K562 (cell line): Measurements from ENCODE around the gene RPL39. TPM values are rescaled to one million over a fixed set of nuclear protein-coding genes. Genes with fewer than 3 reads are reported as not detected.

Source experiments
- ATF7 ChIP-seq: fragments of 450-650 bp; IDR thresholded peaks from 2 replicates; pipeline ENCODE4 v1.7.1; 2014; ENCODE audit warnings: mild to moderate bottlenecking, moderate library complexity
- CBX1 ChIP-seq: sonication (generic); IDR thresholded peaks from 2 replicates; pipeline ENCODE4 v1.6.1; 2016; ENCODE audit warnings: antibody characterized with exemption, low read depth, mild to moderate bottlenecking
- CTCFL ChIP-seq: IDR thresholded peaks from 2 replicates; pipeline ENCODE4 v1.6.1; 2011; ENCODE audit warnings: borderline replicate concordance, low read depth, mild to moderate bottlenecking, moderate library complexity, low read length; ENCODE audit not compliant: insufficient read depth, poor library complexity, severe bottlenecking
- EP400 ChIP-seq: fragments of 450-650 bp; IDR thresholded peaks from 2 replicates; pipeline ENCODE4 v1.6.1; 2017; ENCODE audit warnings: antibody characterized with exemption, mild to moderate bottlenecking, moderate library complexity
- ETV6 ChIP-seq, 3 experiments: fragments of 150-350 bp in 1 of 3; sonication (generic) in 1 of 3; formaldehyde crosslinking in 1 of 3; IDR thresholded peaks; 2 replicates each; pipeline versions ENCODE4 v1.6.1 to v1.8.0; 2014 to 2022; ENCODE audit warnings: borderline replicate concordance in 2 of 3, low read depth in 2 of 3, antibody characterized with exemption in 1 of 3, low read length in 1 of 3, mild to moderate bottlenecking in 1 of 3, missing genetic modification reagents in 1 of 3
- HDAC8 ChIP-seq: fragments of 450-650 bp; IDR thresholded peaks from 2 replicates; pipeline ENCODE4 v1.6.1; 2016; ENCODE audit warnings: mild to moderate bottlenecking, missing genetic modification characterization, moderate library complexity, missing compliant biosample characterization
- NCOA2 ChIP-seq, 2 experiments: fragments of 450-650 bp; IDR thresholded peaks; 2 replicates each; pipeline ENCODE4 v1.6.1; 2018; ENCODE audit warnings: mild to moderate bottlenecking in 2 of 2, moderate library complexity in 1 of 2; ENCODE audit not compliant: partially characterized antibody in 2 of 2
- PTRF ChIP-seq: fragments of 450-650 bp; IDR thresholded peaks from 2 replicates; pipeline ENCODE4 v1.6.1; 2016; ENCODE audit warnings: mild to moderate bottlenecking, missing genetic modification characterization, missing compliant biosample characterization
- RBM22 ChIP-seq: fragments of 200-400 bp; formaldehyde crosslinking; IDR thresholded peaks from 2 replicates; pipeline ENCODE4 v1.6.1; 2018; ENCODE audit warnings: low read length, low read depth; ENCODE audit not compliant: poor library complexity, severe bottlenecking
- RCOR1 ChIP-seq, 2 experiments: IDR thresholded peaks; 2 replicates each; pipeline ENCODE4 v1.6.1; 2012; ENCODE audit warnings: low read depth in 2 of 2, low read length in 2 of 2, borderline replicate concordance in 1 of 2, improper control_type of control experiment in 1 of 2
- RFX7 ChIP-seq: fragments of 250-450 bp; sonication (Bioruptor Pico); IDR thresholded peaks from 2 replicates; pipeline ENCODE4 v1.5.1; 2021; ENCODE audit warnings: mild to moderate bottlenecking
- SIN3A ChIP-seq, 2 experiments: fragments of 150-350 bp in 1 of 2; IDR thresholded peaks; 2 replicates each; pipeline ENCODE4 v1.6.1; 2011 to 2016; ENCODE audit warnings: borderline replicate concordance in 2 of 2, low read depth in 2 of 2, low read length in 2 of 2, mild to moderate bottlenecking in 2 of 2, moderate library complexity in 2 of 2; ENCODE audit not compliant: control insufficient read depth in 1 of 2
- SLC30A9 ChIP-seq: fragments of 250-450 bp; sonication (Bioruptor Pico); IDR thresholded peaks from 2 replicates; pipeline ENCODE4 v1.8.0; 2022; ENCODE audit warnings: mild to moderate bottlenecking, moderate library complexity
- SRSF7 ChIP-seq: fragments of 200-400 bp; formaldehyde crosslinking; optimal IDR thresholded peaks from 2 replicates; pipeline ENCODE3; 2017; ENCODE audit warnings: mild to moderate bottlenecking, low read depth, low read length
- TAF9B ChIP-seq: fragments of 450-650 bp; IDR thresholded peaks from 2 replicates; pipeline ENCODE4 v1.6.1; 2018; ENCODE audit warnings: mild to moderate bottlenecking; ENCODE audit not compliant: partially characterized antibody
- TGIF2 ChIP-seq: sonication (generic); formaldehyde crosslinking; IDR thresholded peaks from 2 replicates; pipeline ENCODE4 v1.8.1; 2022; ENCODE audit warnings: mild to moderate bottlenecking, missing genetic modification reagents, moderate library complexity
- U2AF1 ChIP-seq: fragments of 200-400 bp; formaldehyde crosslinking; optimal IDR thresholded peaks from 2 replicates; pipeline ENCODE3; 2017; ENCODE audit warnings: mild to moderate bottlenecking, low read depth, low read length, moderate library complexity
- ZBTB11 ChIP-seq, 3 experiments: fragments of 200-800 bp in 1 of 3; fragments of 250-450 bp in 1 of 3; fragments of 450-650 bp in 1 of 3; sonication (Bioruptor Pico) in 1 of 3; sonication (Bioruptor generic) in 1 of 3; formaldehyde crosslinking in 1 of 3; IDR thresholded peaks; 2 replicates each; pipeline versions ENCODE4 v1.6.1 to v1.8.0; 2016 to 2022; ENCODE audit warnings: mild to moderate bottlenecking in 2 of 3, missing genetic modification characterization in 2 of 3, missing compliant biosample characterization in 1 of 3, moderate library complexity in 1 of 3
- ZKSCAN3 ChIP-seq: fragments of 250-450 bp; sonication (Bioruptor Pico); IDR thresholded peaks from 2 replicates; pipeline ENCODE4 v1.4.0; 2020
- ZNF146 ChIP-seq: IDR thresholded peaks from one replicate; pipeline ENCODE4 v1.6.1; 2018; ENCODE audit warnings: missing compliant biosample characterization; ENCODE audit not compliant: unreplicated experiment
- polyA plus RNA-seq, 8 experiments: library from polyadenylated mRNA; depleted of rRNA in 4 of 8; stranded (reverse) in 5 of 8; unstranded in 3 of 8; fragments of >200 nt; fragmentation: Nextera tagmentation in 2 of 8; fragmentation: Illumina TruSeq in 1 of 8; extraction: Ambion mirVana in 2 of 8; extraction: Trizol in 1 of 8; gene quantifications; 2 replicates each; pipeline versions ENCODE4 v1.2.1 to v1.2.3, GENCODE V29; 2011 to 2014; ENCODE audit warnings: inconsistent platforms in 1 of 8, missing spikeins in 1 of 8
- total RNA-seq, 7 experiments: library from RNA; depleted of rRNA in 6 of 7; stranded (reverse); fragments of >200 nt in 6 of 7; fragmentation: Illumina TruSeq in 2 of 7; extraction: Trizol in 2 of 7; gene quantifications; 2 replicates each; pipeline versions ENCODE4 v1.2.1 to v1.2.3, GENCODE V29; 2011 to 2021; ENCODE audit warnings: low replicate concordance in 1 of 7

The RPL39 gene
- total and polyA plus RNA-seq, 9 of the 15 experiments (the other 6 are each of a cell fraction or from before 2014, with no cell fraction given) = 1,382 to 5,043 (median 3,226) TPM

GRCh38 chrX:119809185-119809666, 17.8 kb upstream of the RPL39 start (continued):
- no peak for TF ChIP-seq RBM22
- no peak for TF ChIP-seq HDAC8 (tag)
- TF ChIP-seq RFX7 (CRISPR knock-in tag) = no peak
- peak in 1 of 2 experiments; percentile 92; a peak in 3 of 4 replicates for TF ChIP-seq RCOR1 (IDR thresholded peaks at IDR 0.05; ENCODE audit: borderline replicate concordance in 1 of 2, low read depth in 2 of 2, low read length in 2 of 2)
- no peak for TF ChIP-seq U2AF1
- TF ChIP-seq CTCFL = no peak
- TF ChIP-seq ZNF146 = no peak
- TF ChIP-seq ATF7 = peak; percentile 73
- no peak for TF ChIP-seq ZBTB11 (CRISPR knock-in tag; IDR thresholded peaks at IDR 0.05)
- peak; percentile 18 to 65 for TF ChIP-seq NCOA2 (IDR thresholded peaks at IDR 0.05; ENCODE audit: partially characterized antibody in 2 of 2)
- TF ChIP-seq SRSF7 = no peak
- no peak for TF ChIP-seq ETV6 (IDR thresholded peaks at IDR 0.05; ENCODE audit: borderline replicate concordance in 1 of 2, low read depth in 2 of 2, low read length in 1 of 2)
- no peak for TF ChIP-seq ETV6 (CRISPR knock-in tag; IDR thresholded peaks at IDR 0.05; ENCODE audit: borderline replicate concordance)
- no peak for TF ChIP-seq TAF9B
- no peak for TF ChIP-seq SLC30A9
- no peak for TF ChIP-seq PTRF
- TF ChIP-seq SIN3A (IDR thresholded peaks at IDR 0.05; ENCODE audit: borderline replicate concordance in 2 of 2, control insufficient read depth in 1 of 2, low read depth in 2 of 2, low read length in 2 of 2) = no peak
- peak; percentile 51; the same call in 1 of the 2 replicates for TF ChIP-seq CBX1
- no peak for TF ChIP-seq ZKSCAN3 (CRISPR knock-in tag)
- TF ChIP-seq EP400 = 0 out of 2 replicates have a peak, but pooled peaks have one; percentile 51
- TF ChIP-seq TGIF2 (CRISPR knock-in tag) = no peak
